ENCODE results near the gene TRIM26.

TRIM26 gene

DNA sequence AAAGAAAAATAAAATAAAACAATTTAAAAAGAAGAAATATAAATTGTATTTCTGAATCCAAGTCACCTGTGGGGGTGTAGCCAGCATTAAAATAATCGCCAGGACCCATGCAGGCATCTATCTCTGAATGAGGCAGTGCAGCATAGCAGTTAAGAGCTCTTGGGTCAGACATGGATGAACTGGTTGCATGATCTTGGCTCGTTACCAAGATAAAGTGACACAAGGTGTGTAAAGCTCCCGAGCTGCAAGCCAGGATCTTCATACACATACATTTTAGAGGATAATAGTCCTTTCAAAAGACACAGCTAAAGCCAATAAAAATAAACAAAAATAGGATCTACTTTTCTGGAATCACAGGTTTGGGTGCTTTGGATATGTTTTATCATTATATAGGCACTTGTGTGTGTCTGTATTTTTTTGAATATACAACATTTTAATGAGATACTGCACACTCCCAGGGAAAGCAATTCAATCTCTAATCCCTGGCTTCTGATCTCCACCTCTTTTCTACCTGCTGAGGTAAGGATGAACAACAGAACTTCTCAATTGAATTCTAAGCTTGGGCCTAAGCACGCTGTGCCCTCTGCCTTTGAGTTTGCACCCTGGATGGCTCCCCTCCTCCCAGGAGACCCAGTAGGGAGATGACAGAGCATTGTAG, 61.1 kb downstream of the TRIM26 start:
- H3K4me1 ChIP-seq (ENCODE audit: control insufficient read depth, insufficient read depth, low read length), result no peaks in the 10 kb centered on the region
- H3K4me3 ChIP-seq (ENCODE audit: low read depth, low read length), result no peak overlapping the region
- H3K9ac ChIP-seq (ENCODE audit: low read depth, low read length), result no peak overlapping the region
- no peak overlapping the region for H3K27ac ChIP-seq (ENCODE audit: low read depth, low read length)
- no peaks in the 10 kb centered on the region for H3K9me3 ChIP-seq (ENCODE audit: control insufficient read depth, insufficient read depth, low read length)
- H3K36me3 ChIP-seq (ENCODE audit: control insufficient read depth, insufficient read depth, low read length), result no peaks in the 10 kb centered on the region
- 0 out of 2 replicates have a peak, but pooled peaks cover 5% of the 10 kb centered on the region for H3K27me3 ChIP-seq (ENCODE audit: control insufficient read depth, insufficient read depth, low read length)

DNA sequence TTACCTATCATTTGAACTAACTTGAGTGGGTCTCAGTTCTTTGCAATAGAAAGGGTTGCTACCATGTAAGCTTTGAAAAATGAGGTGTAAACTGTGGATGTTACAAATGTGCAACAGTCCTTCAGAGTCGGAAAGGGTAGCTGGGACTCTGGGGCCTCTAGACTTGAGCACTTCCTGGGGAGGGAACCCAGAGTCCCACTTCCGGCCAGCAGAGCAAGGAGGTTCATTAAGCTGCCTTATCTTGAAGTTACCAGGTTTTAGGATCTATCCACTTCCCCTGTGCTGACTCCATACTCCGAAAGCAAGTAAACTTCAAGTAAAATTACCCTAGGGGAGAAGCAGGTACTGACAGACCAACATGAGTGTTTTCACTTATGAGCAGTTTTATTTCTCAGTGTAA, 61.6 kb downstream of the TRIM26 start:
- H3K36me3 ChIP-seq (ENCODE audit: control insufficient read depth, insufficient read depth, low read length), result no peaks in the 10 kb centered on the region
- H3K9me3 ChIP-seq (ENCODE audit: control insufficient read depth, insufficient read depth, low read length), result no peaks in the 10 kb centered on the region
- no peak overlapping the region for H3K9ac ChIP-seq (ENCODE audit: low read depth, low read length)
- no peak overlapping the region for H3K27ac ChIP-seq (ENCODE audit: low read depth, low read length)
- H3K27me3 ChIP-seq (ENCODE audit: control insufficient read depth, insufficient read depth, low read length), result 0 out of 2 replicates have a peak, but pooled peaks cover 5% of the 10 kb centered on the region
- H3K4me1 ChIP-seq (ENCODE audit: control insufficient read depth, insufficient read depth, low read length), result no peaks in the 10 kb centered on the region
- no peak overlapping the region for H3K4me3 ChIP-seq (ENCODE audit: low read depth, low read length)

GRCh38 chr6:30150671-30151395, 62.4 kb downstream of the TRIM26 start:
- Histone ChIP-seq H3K9me3 (ENCODE audit: control insufficient read depth, insufficient read depth, low read length) (no peaks in the 10 kb centered on the region), H3K4me3 (ENCODE audit: low read depth, low read length) (no peak overlapping the region), H3K4me1 (ENCODE audit: control insufficient read depth, insufficient read depth, low read length) (peaks cover 2% of the 10 kb centered on the region; the same call in 1 of the 2 replicates), H3K36me3 (ENCODE audit: control insufficient read depth, insufficient read depth, low read length) (no peaks in the 10 kb centered on the region), H3K9ac (ENCODE audit: low read depth, low read length) (no peak overlapping the region), H3K27me3 (ENCODE audit: control insufficient read depth, insufficient read depth, low read length) (0 out of 2 replicates have a peak, but pooled peaks cover 5% of the 10 kb centered on the region), H3K27ac (ENCODE audit: low read depth, low read length) (no peak overlapping the region)

GRCh38 chr6:30149858-30150550, 63.2 kb downstream of the TRIM26 start:
- Histone ChIP-seq H3K9me3 (ENCODE audit: control insufficient read depth, insufficient read depth, low read length) (no peaks in the 10 kb centered on the region), H3K4me1 (ENCODE audit: control insufficient read depth, insufficient read depth, low read length) (peaks cover 8% of the 10 kb centered on the region; the same call in 1 of the 2 replicates), H3K36me3 (ENCODE audit: control insufficient read depth, insufficient read depth, low read length) (no peaks in the 10 kb centered on the region), H3K4me3 (ENCODE audit: low read depth, low read length) (no peak overlapping the region), H3K27ac (ENCODE audit: low read depth, low read length) (no peak overlapping the region), H3K9ac (ENCODE audit: low read depth, low read length) (no peak overlapping the region), H3K27me3 (ENCODE audit: control insufficient read depth, insufficient read depth, low read length) (0 out of 2 replicates have a peak, but pooled peaks cover 5% of the 10 kb centered on the region)

DNA sequence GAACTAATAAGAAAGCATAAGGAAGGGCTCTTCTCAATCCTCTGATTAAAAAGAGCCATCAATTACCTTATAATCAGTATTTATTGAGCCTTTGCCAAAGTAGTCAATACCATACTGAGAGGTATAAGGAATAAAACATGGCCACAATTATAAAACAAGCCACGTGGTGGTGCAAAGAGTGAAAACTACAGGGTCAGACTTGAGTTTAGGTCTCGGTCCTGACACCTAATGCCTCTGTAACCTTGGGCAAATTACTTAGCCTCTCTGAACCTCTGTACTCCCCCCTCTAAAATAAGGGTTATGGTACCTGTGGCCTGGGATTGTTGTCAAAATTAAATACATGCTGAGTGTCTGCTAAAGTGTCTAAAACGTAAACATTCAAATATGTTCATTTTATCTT, 64.0 kb downstream of the TRIM26 start:
- Histone ChIP-seq H3K36me3 (ENCODE audit: control insufficient read depth, insufficient read depth, low read length) (no peaks in the 10 kb centered on the region), H3K27me3 (ENCODE audit: control insufficient read depth, insufficient read depth, low read length) (0 out of 2 replicates have a peak, but pooled peaks cover 5% of the 10 kb centered on the region), H3K27ac (ENCODE audit: low read depth, low read length) (no peak overlapping the region), H3K4me1 (ENCODE audit: control insufficient read depth, insufficient read depth, low read length) (peaks cover 8% of the 10 kb centered on the region; the same call in 1 of the 2 replicates), H3K4me3 (ENCODE audit: low read depth, low read length) (no peak overlapping the region), H3K9me3 (ENCODE audit: control insufficient read depth, insufficient read depth, low read length) (no peaks in the 10 kb centered on the region), H3K9ac (ENCODE audit: low read depth, low read length) (no peak overlapping the region)

DNA sequence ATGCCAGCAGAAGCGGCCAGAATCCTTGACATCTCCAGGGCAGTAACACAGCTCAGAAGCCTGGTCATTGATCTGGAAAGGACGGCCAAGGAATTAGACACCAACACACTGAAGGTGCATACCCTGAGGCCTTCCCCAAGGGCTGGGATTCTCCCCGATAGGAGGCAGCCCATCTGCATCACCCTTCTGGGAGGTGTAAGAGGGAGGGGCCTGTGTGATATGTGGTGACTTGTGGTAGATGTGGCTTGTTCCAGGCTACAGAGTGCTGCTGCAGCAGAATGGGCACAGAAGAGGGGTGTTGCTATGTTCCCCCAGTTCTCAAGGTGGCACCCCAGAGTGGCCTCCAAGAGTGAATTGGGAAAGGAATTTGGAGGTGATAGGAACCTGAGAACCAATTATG, 66.1 kb downstream of the TRIM26 start:
- no peak overlapping the region for H3K9ac ChIP-seq (ENCODE audit: low read depth, low read length)

DNA sequence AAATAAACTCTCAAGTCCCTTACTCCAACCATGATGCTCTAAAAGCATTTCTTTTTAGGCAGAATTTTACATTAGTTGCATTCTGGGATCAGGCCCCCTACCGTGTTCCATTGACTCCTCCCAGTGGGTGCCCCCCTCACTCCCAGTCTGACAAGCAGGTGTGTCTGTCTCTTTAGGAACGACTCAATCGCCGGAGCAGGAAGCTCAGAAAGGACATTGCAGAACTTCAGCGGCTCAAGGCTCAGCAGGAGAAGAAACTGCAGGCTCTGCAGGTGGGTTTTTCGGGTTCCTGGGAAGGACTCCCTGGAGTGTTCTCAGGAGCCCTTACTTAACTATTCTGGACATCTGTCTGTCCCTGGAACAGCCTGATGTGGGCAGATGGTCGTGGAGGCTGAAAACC, 67.4 kb downstream of the TRIM26 start:
- Histone ChIP-seq H3K4me3 (ENCODE audit: low read depth, low read length) (no peak overlapping the region), H3K36me3 (ENCODE audit: control insufficient read depth, insufficient read depth, low read length) (no peaks in the 10 kb centered on the region), H3K4me1 (ENCODE audit: control insufficient read depth, insufficient read depth, low read length) (peaks cover 8% of the 10 kb centered on the region; the same call in 1 of the 2 replicates), H3K9me3 (ENCODE audit: control insufficient read depth, insufficient read depth, low read length) (no peaks in the 10 kb centered on the region), H3K27me3 (ENCODE audit: control insufficient read depth, insufficient read depth, low read length) (0 out of 2 replicates have a peak, but pooled peaks cover 2% of the 10 kb centered on the region), H3K9ac (ENCODE audit: low read depth, low read length) (no peak overlapping the region), H3K27ac (ENCODE audit: low read depth, low read length) (no peak overlapping the region)

More for the DNA sequence above, 66.1 kb downstream of the TRIM26 start:
- H3K27ac ChIP-seq (ENCODE audit: low read depth, low read length), result no peak overlapping the region
- no peak overlapping the region for H3K4me3 ChIP-seq (ENCODE audit: low read depth, low read length)
- H3K27me3 ChIP-seq (ENCODE audit: control insufficient read depth, insufficient read depth, low read length), result 0 out of 2 replicates have a peak, but pooled peaks cover 5% of the 10 kb centered on the region
- H3K36me3 ChIP-seq (ENCODE audit: control insufficient read depth, insufficient read depth, low read length), result no peaks in the 10 kb centered on the region
- no peaks in the 10 kb centered on the region for H3K9me3 ChIP-seq (ENCODE audit: control insufficient read depth, insufficient read depth, low read length)
- H3K4me1 ChIP-seq (ENCODE audit: control insufficient read depth, insufficient read depth, low read length), result peaks cover 8% of the 10 kb centered on the region; the same call in 1 of the 2 replicates

GRCh38 chr6:30144811-30145210, 68.4 kb downstream of the TRIM26 start:
- H3K27ac ChIP-seq (ENCODE audit: low read depth, low read length), result no peak overlapping the region
- H3K36me3 ChIP-seq (ENCODE audit: control insufficient read depth, insufficient read depth, low read length), result no peaks in the 10 kb centered on the region
- no peak overlapping the region for H3K4me3 ChIP-seq (ENCODE audit: low read depth, low read length)
- peaks cover 8% of the 10 kb centered on the region; the same call in 1 of the 2 replicates for H3K4me1 ChIP-seq (ENCODE audit: control insufficient read depth, insufficient read depth, low read length)
- H3K27me3 ChIP-seq (ENCODE audit: control insufficient read depth, insufficient read depth, low read length), result no peaks in the 10 kb centered on the region
- no peaks in the 10 kb centered on the region for H3K9me3 ChIP-seq (ENCODE audit: control insufficient read depth, insufficient read depth, low read length)
- H3K9ac ChIP-seq (ENCODE audit: low read depth, low read length), result no peak overlapping the region

DNA sequence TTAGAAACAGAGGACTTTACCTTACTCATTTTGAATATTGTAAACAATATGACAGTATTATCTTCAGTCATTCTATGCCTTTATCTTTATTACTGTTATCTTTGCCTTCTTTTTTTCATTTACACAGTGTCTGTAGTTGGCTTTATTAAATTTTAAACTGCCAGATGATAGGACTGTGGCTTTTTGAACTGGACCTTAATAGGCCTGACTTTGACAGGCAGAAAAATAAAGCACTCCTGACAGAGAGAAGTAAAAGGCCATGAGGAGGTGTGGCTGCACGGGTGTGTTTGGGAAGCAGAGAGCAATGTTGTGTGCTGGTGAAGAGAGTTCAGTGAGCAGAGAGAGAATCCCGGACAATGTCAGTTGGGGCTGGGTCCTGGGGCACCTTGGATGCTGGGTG, 69.4 kb downstream of the TRIM26 start:
- Histone ChIP-seq H3K9ac (ENCODE audit: low read depth, low read length) (no peak overlapping the region), H3K4me3 (ENCODE audit: low read depth, low read length) (no peak overlapping the region), H3K4me1 (ENCODE audit: control insufficient read depth, insufficient read depth, low read length) (peaks cover 8% of the 10 kb centered on the region; the same call in 1 of the 2 replicates), H3K27me3 (ENCODE audit: control insufficient read depth, insufficient read depth, low read length) (no peaks in the 10 kb centered on the region), H3K36me3 (ENCODE audit: control insufficient read depth, insufficient read depth, low read length) (no peaks in the 10 kb centered on the region), H3K9me3 (ENCODE audit: control insufficient read depth, insufficient read depth, low read length) (no peaks in the 10 kb centered on the region), H3K27ac (ENCODE audit: low read depth, low read length) (no peak overlapping the region)

DNA sequence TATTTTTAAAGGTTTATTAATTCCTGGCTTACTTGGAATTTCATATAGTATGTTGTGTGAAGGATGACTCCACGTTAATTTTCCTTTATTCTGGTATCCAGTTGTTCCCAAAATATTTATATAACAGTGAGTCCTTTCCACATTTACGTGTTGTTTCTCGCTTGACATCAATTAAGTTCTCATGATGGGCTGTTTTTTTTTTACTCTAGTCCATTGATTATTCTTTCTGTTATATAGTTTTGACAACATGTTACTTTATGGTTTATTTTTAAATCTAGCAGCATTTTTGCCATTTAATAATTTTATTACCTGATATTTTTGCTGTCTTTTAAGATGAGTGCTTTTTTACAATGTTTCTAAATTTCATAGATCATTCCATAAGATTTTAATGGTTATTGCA, 70.5 kb downstream of the TRIM26 start:
- no peak overlapping the region for H3K9ac ChIP-seq (ENCODE audit: low read depth, low read length)
- H3K36me3 ChIP-seq (ENCODE audit: control insufficient read depth, insufficient read depth, low read length), result no peaks in the 10 kb centered on the region
- no peak overlapping the region for H3K4me3 ChIP-seq (ENCODE audit: low read depth, low read length)
- no peaks in the 10 kb centered on the region for H3K27me3 ChIP-seq (ENCODE audit: control insufficient read depth, insufficient read depth, low read length)
- no peaks in the 10 kb centered on the region for H3K9me3 ChIP-seq (ENCODE audit: control insufficient read depth, insufficient read depth, low read length)
- no peak overlapping the region for H3K27ac ChIP-seq (ENCODE audit: low read depth, low read length)
- peaks cover 8% of the 10 kb centered on the region; the same call in 1 of the 2 replicates for H3K4me1 ChIP-seq (ENCODE audit: control insufficient read depth, insufficient read depth, low read length)
